ENCODE measurements around the gene SST.
"Not testable (repeated sequence)": the region's sequence is repeated elsewhere in the genome, so short reads cannot be mapped to it uniquely, and the experiment has no call there.

Gene SST

DNA sequence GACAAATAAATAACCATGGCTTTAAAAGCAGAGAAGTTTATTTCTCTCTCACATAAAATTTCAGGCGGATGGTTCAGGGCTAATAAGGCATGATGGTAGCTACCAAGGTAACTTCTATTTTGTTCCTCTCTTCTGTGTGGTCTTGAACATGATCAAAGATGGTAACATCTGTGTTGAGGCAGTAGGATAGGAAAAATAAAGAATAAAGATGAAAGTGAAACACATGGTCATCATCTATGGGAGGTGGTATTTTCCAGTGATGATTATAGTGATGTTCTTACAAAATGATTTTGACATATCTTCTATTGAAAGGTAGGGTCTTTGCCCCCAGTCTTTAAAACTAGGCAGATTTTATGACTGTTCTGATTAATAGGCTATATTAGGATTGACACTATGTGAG, 14.2 kb upstream of the SST start:
- TF ChIP-seq, protein P1, sequence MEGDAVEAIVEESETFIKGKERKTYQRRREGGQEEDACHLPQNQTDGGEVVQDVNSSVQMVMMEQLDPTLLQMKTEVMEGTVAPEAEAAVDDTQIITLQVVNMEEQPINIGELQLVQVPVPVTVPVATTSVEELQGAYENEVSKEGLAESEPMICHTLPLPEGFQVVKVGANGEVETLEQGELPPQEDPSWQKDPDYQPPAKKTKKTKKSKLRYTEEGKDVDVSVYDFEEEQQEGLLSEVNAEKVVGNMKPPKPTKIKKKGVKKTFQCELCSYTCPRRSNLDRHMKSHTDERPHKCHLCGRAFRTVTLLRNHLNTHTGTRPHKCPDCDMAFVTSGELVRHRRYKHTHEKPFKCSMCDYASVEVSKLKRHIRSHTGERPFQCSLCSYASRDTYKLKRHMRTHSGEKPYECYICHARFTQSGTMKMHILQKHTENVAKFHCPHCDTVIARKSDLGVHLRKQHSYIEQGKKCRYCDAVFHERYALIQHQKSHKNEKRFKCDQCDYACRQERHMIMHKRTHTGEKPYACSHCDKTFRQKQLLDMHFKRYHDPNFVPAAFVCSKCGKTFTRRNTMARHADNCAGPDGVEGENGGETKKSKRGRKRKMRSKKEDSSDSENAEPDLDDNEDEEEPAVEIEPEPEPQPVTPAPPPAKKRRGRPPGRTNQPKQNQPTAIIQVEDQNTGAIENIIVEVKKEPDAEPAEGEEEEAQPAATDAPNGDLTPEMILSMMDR (conservative IDR thresholded peaks at IDR 0.05), result no peak
- TF ChIP-seq ZFX (IDR thresholded peaks at IDR 0.05), result no peak
- no peak overlapping the region for H3K27ac ChIP-seq

GRCh38 chr3:187681756-187682155, 11.6 kb upstream of the SST start:
- H3K27ac ChIP-seq, result not testable (repeated sequence)

GRCh38 chr3:187679638-187680396, 9.6 kb upstream of the SST start:
- TF ChIP-seq ZFX (IDR thresholded peaks at IDR 0.05), result no peak
- TF ChIP-seq, protein P1 (conservative IDR thresholded peaks at IDR 0.05), result peak; percentile 97
- no peak overlapping the region for H3K27ac ChIP-seq

- no peak overlapping the region for H3K27ac ChIP-seq
- TF ChIP-seq ZFX (IDR thresholded peaks at IDR 0.05), result no peak
- TF ChIP-seq, protein P1 (conservative IDR thresholded peaks at IDR 0.05), result no peak
Observed at GRCh38 chr3:187678726-187679268, 8.6 kb upstream of the SST start.

GRCh38 chr3:187677604-187678003, 7.4 kb upstream of the SST start:
- TF ChIP-seq, protein P1 (conservative IDR thresholded peaks at IDR 0.05), result no peak
- no peak for TF ChIP-seq ZFX (IDR thresholded peaks at IDR 0.05)

GRCh38 chr3:187673012-187673411, 2.8 kb upstream of the SST start:
- TF ChIP-seq, protein P1 (conservative IDR thresholded peaks at IDR 0.05), result no peak
- no peak for TF ChIP-seq ZFX (IDR thresholded peaks at IDR 0.05)
- no peak overlapping the region for H3K27ac ChIP-seq

More at GRCh38 chr3:187677604-187678003, 7.4 kb upstream of the SST start:
- H3K27ac ChIP-seq, result no peak overlapping the region

DNA sequence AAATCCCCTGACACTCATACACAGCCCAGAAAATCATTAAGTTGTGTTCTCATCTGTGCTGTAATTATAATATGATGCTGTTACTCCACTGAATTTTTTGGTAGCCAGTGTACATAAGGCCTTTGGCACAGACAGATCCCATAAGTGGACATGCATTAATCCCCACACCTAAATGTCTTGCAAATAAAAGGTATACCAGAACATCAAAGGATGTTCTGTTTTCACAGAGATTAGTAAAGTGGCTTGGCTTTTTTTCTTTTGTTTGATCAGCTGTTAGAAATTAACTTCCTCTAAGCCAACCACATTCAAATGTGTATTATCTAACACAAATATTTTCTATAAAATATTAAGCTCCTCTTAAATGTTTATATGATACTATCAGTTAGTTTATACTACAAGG, 2.7 kb downstream of the SST start:
- TF ChIP-seq ZFX (IDR thresholded peaks at IDR 0.05), result no peak
- TF ChIP-seq, protein P1 (conservative IDR thresholded peaks at IDR 0.05), result no peak
- H3K27ac ChIP-seq, result no peak overlapping the region
